GM19025 (cell line): ENCODE data around the gene LHX3.

Source experiments
- ATAC-seq: cut with Tn5 transposase; IDR thresholded peaks from one replicate; pipeline ENCODE4 v1.9.1; 2021; ENCODE audit warnings: mild to moderate bottlenecking, low read depth, moderate library complexity; ENCODE audit not compliant: unreplicated experiment

The LHX3 gene

DNA sequence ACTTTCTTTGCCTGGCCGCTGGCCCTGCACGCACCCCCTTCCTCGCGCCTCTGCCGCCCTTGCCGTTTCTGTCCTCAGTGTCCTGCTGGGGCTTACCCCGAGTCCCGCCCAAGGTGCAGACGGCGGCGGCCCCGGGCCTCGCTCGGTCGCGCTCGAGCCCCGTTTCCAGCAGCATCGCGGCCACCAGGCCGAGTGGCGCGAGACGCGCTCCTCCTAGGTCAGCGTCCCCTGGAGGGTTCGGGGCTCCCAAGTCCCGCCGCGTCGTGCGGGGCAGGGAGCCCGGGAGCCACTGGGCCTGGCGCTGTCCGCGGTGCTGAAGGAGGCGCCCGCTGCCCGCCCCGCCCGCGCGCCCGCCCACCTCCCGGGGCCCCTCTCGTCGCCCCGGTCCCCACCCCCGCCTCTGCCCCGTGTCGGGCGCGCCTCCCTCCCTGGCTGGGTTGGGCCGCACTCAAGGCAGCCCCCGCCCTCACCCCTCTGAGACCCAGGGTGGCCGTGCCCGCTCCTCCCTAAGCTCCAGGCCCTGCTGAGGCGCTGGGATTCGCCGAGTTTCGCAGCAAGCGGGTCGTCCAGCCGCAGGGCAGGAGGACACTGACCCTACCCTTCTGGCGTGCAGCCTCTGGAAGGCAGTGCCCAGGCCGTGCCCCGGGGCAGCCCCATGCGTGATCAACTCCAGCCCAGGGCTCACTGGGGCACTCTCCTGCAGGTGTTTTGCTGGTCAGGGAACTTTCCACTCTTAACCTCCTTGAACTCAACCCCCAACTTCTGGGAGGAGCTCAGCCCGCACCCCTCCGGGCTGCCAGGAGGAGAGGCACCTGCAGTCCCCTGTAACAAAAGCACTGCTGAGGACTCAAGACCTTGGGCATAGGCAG, at the start of gene LHX3:
Gene LHX3 (minus strand): TSS at position 291 of the 869 bp plus-strand sequence. CDS start 116 bp downstream, at position 175.
- no peak for ATAC-seq

DNA sequence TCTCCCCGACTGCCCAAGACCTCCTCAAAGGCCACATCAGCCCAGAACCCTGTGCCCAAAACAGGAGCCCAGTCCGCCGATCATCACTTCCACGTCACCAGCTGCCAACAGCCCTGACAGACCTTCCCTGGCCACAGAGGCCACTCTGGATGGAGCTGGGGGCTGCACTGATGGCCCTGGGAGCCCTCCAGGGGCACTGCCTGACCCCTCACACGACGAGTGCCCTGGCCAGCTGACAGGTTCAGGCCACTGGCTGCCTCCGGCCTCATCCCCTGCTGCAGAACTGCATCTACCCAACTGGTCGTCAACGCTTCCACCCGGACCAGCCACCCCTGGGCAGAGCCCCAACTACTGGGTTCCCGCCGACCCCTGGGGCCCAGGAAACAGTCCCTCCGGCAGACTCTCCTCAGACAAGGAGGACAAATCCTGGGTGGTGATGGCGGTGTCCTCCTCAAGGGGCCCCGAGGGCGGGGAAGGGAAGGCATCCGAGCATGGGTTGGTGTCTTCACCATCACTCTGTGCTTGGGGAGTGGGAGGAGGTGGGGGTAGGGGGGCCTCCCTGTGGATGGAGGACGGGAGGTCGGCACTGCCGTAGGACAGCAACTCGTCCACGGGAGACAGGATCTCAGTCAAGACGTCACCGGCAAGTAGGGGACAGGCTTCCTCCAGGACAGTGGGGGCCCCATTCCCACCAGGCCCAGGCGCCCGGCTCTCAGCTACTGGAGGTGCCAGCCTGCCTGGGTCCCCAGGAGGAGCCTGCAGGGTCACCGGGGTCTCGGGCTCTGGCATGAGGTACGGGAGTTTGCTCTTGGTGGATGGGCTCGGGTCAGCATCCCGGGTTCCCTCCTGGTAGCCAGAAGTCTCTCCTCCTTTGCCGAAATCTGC, 48.6 kb upstream of the LHX3 start:
- no peak for ATAC-seq

DNA sequence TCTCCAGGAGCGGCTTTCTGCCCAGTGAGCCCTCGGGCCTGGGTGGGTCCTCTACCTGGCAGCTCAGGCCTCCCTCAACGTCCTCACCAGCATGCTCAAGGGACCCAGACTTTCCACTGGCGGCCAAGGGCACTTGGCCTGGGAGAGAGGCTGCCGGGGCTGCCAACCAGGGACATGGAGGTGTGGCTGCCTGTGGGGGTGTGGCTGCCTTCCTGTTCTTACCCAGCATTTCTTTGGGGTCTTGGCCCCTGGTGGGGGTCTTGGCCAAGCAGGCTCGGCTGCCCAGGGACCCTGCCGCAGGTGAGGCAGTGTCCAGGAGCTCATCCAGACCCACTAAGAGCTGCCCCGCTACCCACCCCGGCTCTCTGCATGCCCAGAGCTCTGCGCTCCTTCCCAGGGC, 47.9 kb upstream of the LHX3 start:
- ATAC-seq = no peak

DNA sequence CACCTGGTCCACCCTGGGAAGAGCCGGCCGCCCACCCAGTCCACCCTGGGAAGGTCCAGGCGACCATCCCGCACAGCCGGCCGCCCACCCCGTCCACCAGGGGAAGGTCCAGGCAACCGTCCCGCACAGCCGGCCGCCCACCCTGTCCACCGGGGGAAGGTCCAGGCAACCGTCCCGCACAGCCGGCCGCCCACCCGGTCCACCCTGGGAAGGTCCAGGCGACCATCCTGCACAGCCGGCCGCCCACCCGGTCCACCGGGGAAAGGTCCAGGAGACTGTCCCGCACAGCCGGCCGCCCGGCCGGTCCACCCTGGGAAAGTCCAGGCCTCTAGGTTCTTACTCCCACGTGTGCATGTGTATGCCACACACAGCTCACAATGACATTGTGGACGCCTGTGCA, 47.4 kb upstream of the LHX3 start:
- no peak for ATAC-seq

DNA sequence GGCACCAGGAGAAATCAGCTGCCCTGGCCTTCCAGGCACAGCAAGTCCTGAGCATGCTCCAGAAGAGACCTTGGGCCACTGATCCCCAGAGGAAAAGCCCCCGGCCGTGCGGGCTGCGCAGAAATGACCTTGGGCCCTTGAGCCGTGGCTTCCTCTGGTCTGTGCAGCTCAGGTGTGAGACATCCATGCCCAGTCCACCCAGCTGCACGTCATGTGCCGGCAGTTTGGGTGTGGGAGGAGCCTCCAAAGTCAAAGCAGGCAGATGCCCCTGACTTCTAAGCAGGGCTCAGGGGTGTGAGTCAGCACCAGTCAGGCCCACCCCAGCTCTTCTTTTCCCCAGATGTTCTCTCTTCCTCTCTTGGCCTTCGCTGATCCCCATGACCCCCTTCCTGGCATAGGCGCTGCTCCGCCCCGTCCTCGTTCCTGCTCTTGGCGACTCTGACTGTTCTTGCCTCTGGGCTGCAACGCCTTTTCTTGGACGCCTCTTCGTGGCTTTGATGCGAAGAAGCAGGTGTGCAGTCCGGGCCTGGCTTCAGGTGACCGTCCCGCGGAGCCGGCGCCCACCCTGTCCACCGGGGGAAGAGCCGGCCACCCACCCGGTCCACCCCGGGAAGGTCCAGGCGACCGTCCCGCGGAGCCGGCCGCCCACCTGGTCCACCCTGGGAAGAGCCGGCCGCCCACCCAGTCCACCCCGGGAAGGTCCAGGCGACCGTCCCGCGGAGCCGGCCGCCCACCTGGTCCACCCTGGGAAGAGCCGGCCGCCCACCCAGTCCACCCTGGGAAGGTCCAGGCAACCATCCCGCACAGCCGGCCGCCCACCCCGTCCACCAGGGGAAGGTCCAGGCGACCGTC, 46.6 kb upstream of the LHX3 start:
- no peak for ATAC-seq

DNA sequence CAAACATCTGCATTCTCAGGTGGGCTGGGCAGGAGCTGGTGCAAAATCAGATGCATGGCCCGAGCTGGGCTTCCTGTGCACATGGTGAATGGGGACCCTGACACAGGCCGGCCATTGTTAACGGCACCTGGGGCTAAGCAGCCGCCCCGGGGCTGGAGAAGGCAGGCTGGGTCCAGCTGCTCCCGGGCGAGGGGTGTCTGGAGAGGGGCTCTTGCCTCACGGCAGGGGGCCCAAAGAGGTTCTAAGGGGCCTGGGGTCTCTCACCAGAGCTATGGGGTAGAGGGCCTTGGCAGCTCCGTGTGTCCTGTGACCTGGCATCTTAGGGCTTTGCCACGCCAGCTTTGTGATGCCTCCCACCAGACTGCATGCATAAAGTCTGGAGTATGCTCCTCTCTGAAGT, 45.7 kb upstream of the LHX3 start:
- ATAC-seq = no peak

DNA sequence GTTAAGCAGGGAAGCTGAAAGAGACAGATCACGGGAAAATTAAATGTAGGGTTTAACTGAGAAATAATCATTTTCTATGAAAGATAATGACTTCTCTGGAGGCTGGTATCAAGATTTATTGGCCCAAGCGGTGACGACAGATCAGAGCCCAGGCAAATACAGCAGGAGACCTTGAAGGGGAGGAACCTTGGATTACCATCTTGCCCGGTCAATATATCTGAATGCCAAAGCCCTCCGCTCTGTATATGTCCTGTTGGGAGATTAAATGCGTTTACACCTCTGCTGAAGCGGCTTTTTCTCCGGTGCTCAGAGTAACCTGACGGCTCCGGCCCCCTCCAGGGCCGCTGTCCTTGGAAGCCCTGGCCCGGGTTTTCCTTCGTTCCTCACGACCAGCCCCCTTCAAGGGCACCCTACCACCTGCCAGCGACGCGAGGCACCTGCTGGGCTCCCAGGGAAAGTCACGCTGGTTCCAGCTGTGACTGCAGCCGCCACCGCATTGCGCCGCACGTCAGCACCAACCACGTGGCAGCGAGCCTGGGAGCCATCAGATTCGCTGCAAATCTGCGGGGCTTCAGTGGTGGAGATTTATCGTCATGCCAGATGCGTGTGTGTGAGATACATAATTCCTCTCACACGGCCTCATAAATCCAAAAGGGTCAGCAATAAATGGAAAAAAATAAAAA, 45.1 kb upstream of the LHX3 start:
- no peak for ATAC-seq

DNA sequence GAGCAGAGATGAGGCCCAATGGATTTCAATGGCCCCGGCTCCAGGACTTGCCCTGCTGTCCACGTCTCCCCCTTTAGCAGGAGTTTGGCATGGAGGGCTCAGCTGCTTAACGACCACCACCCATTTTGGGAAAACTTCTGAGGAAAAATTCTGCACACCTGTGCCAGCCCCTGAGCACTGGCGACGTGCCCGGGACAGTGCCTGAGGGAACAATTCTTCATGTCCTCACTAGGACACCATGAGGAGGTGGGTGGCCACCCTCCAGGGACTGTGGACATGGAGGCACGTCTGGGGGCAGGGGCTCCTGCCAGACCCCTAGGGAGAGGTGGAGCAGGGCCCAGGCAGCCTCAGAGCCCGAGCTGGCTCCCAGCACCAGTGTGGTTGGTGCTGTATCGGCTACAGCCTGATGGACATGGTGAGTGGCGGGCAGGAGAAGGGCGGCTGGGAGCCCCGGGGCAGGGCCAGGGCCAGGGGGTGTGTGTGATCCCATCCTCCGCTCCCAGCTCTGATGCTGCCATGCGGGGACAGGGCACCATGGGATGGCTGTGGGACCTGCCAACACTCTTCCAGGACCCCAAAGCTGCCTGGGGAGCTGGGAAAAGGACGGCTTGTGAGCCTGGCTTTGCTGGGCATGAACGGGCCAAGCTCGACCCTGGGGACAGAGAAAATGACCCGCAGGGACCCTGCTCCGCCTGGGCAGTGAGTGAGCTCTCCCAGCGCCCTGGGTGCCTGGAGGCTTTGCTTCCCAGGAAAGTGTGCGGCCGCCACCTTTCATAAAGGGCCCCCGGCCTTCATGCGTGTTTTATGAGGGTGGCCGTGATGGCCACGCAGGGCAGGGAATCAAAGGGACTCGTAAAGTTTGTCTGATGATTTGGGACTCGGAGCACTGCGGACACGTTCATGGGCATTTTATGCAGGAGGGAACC, 44.3 kb upstream of the LHX3 start:
- no peak for ATAC-seq

DNA sequence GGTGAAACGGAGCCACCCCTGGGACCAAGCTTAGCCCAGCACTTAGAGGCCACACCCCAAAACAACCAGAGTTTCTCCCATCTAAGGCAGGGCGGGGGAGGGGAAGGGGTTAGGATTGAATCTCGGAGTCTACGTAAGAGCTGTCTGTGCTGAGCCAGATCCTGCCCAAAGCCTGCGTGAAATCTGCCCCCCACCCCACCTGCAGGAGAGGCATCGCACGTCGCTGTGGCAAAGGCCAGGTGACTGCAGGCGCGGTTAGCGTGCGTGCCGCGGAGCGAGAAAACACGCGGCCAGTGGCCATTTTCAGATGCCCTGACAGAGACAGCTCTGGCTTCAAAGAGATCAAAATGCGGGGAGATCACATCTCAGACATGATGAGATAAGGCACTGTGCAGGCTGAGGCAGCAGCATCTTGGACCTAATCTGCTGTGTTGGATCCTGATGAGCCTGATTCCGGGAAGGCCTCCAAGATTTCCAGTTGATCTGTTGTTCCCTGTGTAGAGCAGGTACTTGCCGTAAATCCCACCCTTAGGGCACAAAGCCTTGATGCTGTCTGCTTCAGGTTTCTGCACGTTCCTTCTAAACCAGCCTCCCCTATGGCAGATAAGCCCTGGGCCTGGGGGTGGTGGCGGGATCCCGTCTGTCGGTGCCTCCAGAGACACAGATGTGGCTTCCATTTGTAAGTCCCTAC, 43.2 kb upstream of the LHX3 start:
- no peak for ATAC-seq

DNA sequence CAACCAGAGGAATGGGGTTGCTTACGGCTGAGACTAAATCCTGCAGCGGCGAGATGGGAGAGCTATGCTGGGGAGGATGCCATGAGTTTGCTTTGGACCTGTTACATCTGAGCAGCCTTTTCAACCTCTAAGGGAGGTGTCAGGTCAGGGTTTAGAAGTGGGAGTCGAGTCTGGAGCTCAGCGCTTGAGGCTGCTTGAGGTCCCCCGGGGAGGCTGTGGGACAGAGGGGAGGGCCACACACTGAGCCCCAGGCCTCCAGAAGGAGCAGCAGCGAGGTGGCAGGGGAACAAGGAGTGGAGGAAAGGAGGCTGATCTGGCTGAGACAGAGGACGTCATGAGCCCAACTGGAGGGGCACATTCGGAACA, 42.6 kb upstream of the LHX3 start:
- no peak for ATAC-seq

DNA sequence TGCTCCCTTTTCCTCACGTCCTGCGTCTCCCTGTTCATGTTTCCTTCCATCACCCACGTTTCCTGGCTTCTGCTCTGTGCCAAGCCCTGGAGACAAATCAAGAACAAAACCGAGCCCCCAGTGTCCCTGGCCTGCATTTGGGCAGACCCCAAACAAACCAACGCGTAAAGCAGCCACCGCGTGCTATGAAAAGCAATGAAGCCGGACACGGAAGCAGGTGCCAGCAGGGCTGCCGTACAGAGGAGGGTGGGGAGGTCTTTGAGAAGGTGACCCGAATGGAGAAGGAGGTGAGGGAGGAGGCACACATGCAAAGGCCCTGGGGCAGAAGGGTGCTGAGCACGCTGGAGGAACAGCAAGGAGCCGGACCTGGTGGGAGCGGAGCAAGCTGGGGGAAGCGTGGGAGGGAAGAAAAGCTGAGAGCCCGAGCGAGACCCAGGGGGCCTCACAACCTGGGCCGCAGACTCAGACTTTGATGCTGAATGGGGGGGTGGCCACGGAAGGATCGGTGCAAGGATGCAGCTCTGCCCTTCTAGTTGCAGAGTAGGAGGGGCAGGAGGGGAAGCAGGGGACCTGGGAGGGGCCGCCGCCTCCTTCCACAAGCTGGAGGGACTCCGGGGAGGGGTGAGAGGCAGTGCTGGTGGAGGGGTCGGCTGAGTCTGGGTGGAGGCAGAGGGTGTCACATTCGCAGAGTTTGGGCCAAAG, 42.1 kb upstream of the LHX3 start:
- no peak for ATAC-seq

DNA sequence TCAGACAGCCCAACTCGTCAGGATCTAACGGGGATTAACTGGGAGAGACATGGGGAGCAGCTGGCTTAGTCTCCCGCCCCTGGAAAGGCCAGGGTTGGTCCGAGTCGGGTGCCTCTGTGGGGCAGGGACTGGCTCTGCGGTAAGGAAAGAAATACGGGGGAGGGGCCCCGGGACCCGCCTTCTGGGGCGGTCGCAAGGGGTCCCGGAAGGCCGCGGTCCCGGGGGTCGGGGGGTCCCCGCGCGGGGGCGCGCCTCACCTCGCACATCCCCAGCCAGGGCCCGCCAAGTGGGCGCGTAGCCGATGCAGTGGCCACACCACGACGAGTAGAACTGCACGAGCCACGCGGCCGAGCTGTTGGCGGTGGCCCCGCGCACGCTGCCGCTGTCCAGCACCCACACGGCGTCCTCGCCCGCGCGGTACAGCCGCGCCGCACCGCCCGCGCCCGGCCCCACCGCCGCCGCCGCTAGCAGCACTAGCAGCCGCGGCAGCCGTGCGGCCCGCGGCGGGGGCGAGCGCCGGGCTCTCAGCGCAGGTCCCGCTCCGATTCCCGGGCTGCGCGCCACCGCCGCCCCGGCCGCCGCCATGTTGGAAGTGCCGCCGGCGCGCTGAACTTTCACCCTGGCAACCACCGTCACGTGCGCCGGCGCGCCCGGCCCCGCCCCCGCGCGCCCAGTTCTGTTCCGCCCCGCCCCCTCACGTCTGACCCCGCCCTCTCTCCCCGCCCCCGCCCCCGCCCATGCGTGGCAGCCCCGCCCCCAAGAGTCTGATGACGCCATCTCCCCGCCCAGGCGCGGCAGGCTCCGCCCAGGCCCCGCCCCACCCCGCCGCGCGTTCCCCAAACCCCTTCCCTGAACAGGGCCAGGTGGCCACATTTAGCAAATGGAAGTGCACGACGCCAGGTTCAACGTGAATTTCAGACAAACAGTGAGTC, 40.6 kb upstream of the LHX3 start, which contains the start of gene QSOX2:
Gene QSOX2 (minus strand): TSS at position 594 of the 932 bp plus-strand sequence. CDS start 9 bp downstream, at position 585.
- ATAC-seq = peak; percentile 57

DNA sequence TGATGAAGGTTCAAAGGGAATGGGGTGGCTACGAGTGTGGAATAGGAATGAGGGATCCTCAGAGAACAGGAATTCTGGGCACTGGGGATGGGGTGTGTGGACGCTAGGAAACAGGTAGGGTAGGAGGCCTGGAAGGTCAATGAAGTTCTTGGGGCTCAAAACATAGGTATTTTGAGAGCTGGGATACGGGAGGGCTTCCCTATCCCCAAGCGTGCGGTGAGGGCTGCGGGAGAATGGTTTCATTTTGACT, 40.0 kb upstream of the LHX3 start:
- no peak for ATAC-seq

DNA sequence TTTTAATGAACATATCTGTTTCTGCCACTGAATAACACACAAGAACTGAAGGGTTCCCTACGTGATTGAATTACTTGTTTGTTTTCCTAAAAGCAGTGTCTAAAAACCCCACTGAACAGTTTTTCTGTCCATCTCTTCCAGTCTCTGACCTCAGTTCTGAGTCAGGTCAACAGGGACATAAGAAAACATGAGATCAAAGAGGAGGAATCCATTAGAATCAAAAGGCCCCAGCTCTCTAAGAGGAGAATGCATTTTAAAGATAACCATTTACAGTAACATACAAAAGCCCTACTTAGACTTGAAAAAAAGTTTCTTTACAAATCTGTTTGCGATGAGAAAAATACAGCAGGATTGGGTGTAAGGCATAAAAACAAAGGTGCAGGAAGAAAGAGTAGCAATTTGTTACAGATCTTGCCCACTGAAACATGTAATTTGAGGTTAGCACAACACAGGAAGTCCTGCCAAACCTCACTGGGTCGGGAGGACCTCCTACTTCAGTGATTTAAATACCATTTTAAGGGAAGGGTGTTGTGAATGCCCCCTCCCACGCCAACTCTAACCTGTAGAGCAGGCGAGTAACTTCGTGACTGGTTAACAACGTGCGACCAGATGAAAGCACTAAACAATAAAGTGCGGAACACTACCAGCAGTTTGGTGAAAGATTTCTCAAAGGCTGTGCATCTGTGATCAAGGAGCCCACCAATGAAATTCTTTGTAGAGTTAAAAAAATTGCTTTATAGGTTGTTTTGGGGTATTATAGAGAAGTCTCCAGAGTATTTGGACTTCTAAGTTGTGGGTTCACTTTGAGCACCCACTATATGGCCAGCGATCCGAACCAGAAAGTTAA, 39.4 kb upstream of the LHX3 start:
- ATAC-seq = no peak

DNA sequence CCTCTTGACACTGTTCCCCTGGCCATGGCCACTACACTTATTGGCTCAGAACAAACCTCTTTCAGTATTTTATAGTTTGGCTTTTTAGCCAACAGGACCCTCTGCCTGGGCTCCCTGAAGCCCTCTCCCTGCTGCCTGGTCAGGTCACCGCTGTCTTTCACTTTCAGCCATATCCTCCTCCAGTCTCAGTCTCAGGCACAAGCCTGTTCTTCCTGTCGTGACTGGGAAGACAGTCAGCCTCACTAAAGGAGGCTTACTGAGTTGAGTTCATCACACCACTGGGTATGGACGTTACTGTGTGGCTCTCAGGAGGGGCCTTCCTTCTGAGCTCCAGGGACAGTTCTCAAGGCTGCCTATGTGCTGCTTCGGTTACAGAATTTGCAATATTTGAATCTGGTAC, 38.7 kb upstream of the LHX3 start:
- no peak for ATAC-seq

DNA sequence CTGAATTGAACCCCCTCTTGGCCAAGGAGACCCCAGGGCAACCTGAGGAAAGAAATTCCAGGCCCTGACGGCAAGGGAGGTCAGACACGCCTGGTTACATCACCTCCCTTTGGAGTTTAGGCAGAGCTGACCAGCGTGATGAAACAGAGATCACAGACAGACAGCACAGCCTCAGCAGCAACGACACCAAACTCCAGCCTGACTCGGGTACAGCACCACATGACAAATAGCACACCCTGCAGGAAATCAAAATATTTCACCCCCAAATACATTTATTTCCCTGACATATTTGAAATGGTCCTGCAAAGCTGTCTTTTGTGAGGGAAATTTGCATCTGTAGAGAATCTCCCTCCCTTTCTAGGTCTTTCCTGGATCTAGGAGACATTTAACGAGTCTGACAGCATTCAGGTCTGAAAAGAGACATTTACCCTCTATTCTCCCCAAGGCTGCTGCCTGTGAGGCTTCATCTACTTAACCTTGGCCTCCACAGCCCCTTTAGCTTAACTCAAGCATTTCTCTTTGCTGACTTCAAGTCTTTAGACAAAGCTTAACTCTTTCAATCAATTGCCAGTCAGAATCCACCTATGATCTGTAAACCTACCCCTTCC, 38.1 kb upstream of the LHX3 start:
- no peak for ATAC-seq
